Transverse colon (tissue), 4 donors: ENCODE results near the gene TAF5L.

Experiments used
- CTCF ChIP-seq, 5 experiments: fragments of 200-600 bp in 3 of 5; fragments of 450-650 bp in 2 of 5; sonication (generic) in 3 of 5; IDR thresholded peaks; 1 replicate in 2 of 5; 2 replicates in 3 of 5; pipeline ENCODE4 v1.5.1; 2016 to 2017; ENCODE audit warnings: antibody characterized with exemption in 5 of 5, inconsistent platforms in 3 of 5, mild to moderate bottlenecking in 2 of 5, moderate library complexity in 1 of 5
- POLR2A ChIP-seq: fragments of 450-650 bp; IDR thresholded peaks from one replicate; pipeline ENCODE4 v1.6.1; 2016; ENCODE audit warnings: antibody characterized with exemption, mild to moderate bottlenecking, moderate library complexity
- POLR2AphosphoS5 ChIP-seq, 3 donors: sonication (generic); formaldehyde crosslinking; IDR thresholded peaks; one replicate each; pipeline ENCODE4 v1.6.1; 2016; ENCODE audit warnings: antibody characterized with exemption in 3 of 3

- TF ChIP-seq POLR2A (no peak), CTCF (IDR thresholded peaks at IDR 0.05) (no peak), POLR2AphosphoS5 (IDR thresholded peaks at IDR 0.05) (no peak)
Observed at GRCh38 chr1:229582715-229583114, 43.2 kb downstream of the TAF5L start.
